Testis (tissue), 3 donors: Measurements from ENCODE around the gene SLC7A6. TPM values are rescaled to one million over a fixed set of nuclear protein-coding genes. Genes with fewer than 3 reads are reported as not detected.

Source experiments
- DNase-seq: peaks from one replicate; pipeline ENCODE4 v3.0.0-alpha.2; 2019
- H3K27ac ChIP-seq, 2 donors: fragments of 200-600 bp; sonication (generic); one replicate each; pipeline ENCODE4 v1.5.1; 2019
- H3K27me3 ChIP-seq: fragments of 200-600 bp; sonication (generic); one replicate; pipeline ENCODE4 v1.5.1; 2019
- H3K36me3 ChIP-seq: fragments of 200-600 bp; sonication (generic); one replicate; pipeline ENCODE4 v1.5.1; 2017; ENCODE audit warnings: low read depth; ENCODE audit errors: missing control alignments
- H3K4me1 ChIP-seq: fragments of 200-600 bp; sonication (generic); one replicate; pipeline ENCODE4 v1.5.1; 2019
- H3K4me3 ChIP-seq, 2 donors: fragments of 200-600 bp; sonication (generic); one replicate each; pipeline ENCODE4 v1.5.1; 2017 to 2019
- H3K9me3 ChIP-seq: fragments of 200-600 bp; sonication (generic); one replicate; pipeline ENCODE4 v1.5.1; 2017
- CTCF ChIP-seq, 3 experiments: fragments of 450-650 bp in 2 of 3; fragments of 200-600 bp in 1 of 3; sonication (generic) in 1 of 3; IDR thresholded peaks; one replicate each; pipeline ENCODE4 v1.5.1; 2016 to 2019; ENCODE audit warnings: antibody characterized with exemption in 3 of 3, mild to moderate bottlenecking in 2 of 3, moderate library complexity in 1 of 3
- POLR2A ChIP-seq: fragments of 450-650 bp; IDR thresholded peaks from one replicate; pipeline ENCODE4 v1.6.1; 2017; ENCODE audit warnings: antibody characterized with exemption, mild to moderate bottlenecking, moderate library complexity
- WGBS, 2 donors: methylation state at CpG; one replicate each; pipeline ENCODE4 v1.1.5; 2018; 5-methylcytosine and 5-hydroxymethylcytosine counted together
- intact Hi-C: fragments of 100-400 bp; cut with DNase I; formaldehyde crosslinking; loops from one replicate; pipeline ENCODE4 v1.15.1; 2023; ENCODE audit warnings: low total_unique reads
- polyA plus RNA-seq: library from polyadenylated mRNA; stranded (reverse); fragments of 350-450 nt; fragmentation: Illumina TruSeq; extraction: RNeasy Lipid Tissue Mini Kit (QIAGEN cat#74804); gene quantifications from one replicate; pipeline ENCODE4 v1.2.3, GENCODE V29; 2014; ENCODE audit warnings: low read depth, low replicate concordance; ENCODE audit not compliant: insufficient read depth
- total RNA-seq, 2 donors: library from RNA; depleted of rRNA; stranded (reverse); fragments of >200 nt; gene quantifications; one replicate each; pipeline ENCODE4 v1.2.3, GENCODE V29; 2016

SLC7A6 gene
- total and polyA plus RNA-seq, 3 donors from 2014 or later = 28.6 to 48.6 (median 42.2) TPM

GRCh38 chr16:68236137-68236825, 28.0 kb upstream of the SLC7A6 start:
- WGBS, 2 donors = 27 to 30% methylated on average over 12 to 35 of the region's 45 CpGs
- intact Hi-C loops = loop anchor here (10.0 kb wide), 1 partner anchor 151 kb away; the partner anchor contains the start of gene NFATC3

GRCh38 chr16:68236826-68237242, 27.5 kb upstream of the SLC7A6 start:
- no peaks in the 10 kb centered on the region for H3K9me3 ChIP-seq
- H3K27me3 ChIP-seq = no peaks in the 10 kb centered on the region
- 14 to 15% methylated on average over 4 to 17 of the region's 21 CpGs for WGBS, 2 donors
- peak overlapping the region in 1 of 2 donors; percentile 85 for H3K27ac ChIP-seq
- peaks cover 13% of the 10 kb centered on the region for H3K4me1 ChIP-seq
- DNase-seq = no peak
- H3K4me3 ChIP-seq = peak overlapping the region; percentile 58 to 66
- no peak for TF ChIP-seq POLR2A
- no peak for TF ChIP-seq CTCF (IDR thresholded peaks at IDR 0.05)
- H3K36me3 ChIP-seq = no peaks in the 10 kb centered on the region
- intact Hi-C loops = loop anchor here (10.0 kb wide), 1 partner anchor 152 kb away; the partner anchor contains the start of gene NFATC3

More at GRCh38 chr16:68236137-68236825, 28.0 kb upstream of the SLC7A6 start:
- Histone ChIP-seq H3K36me3 (no peaks in the 10 kb centered on the region), H3K4me3 (peak overlapping the region; percentile 34 to 58), H3K4me1 (peaks cover 13% of the 10 kb centered on the region), H3K9me3 (no peaks in the 10 kb centered on the region), H3K27me3 (no peaks in the 10 kb centered on the region), H3K27ac (peak overlapping the region in 1 of 2 donors; percentile 85)
- DNase-seq = no peak
- TF ChIP-seq CTCF (IDR thresholded peaks at IDR 0.05) = no peak
- TF ChIP-seq POLR2A = no peak

- no peaks in the 10 kb centered on the region for H3K36me3 ChIP-seq
- peaks cover 13% of the 10 kb centered on the region for H3K4me1 ChIP-seq
- TF ChIP-seq POLR2A = no peak
- peak in 1 of 3 experiments; percentile 17 for TF ChIP-seq CTCF (IDR thresholded peaks at IDR 0.05)
- no peaks in the 10 kb centered on the region for H3K9me3 ChIP-seq
- peak overlapping the region; percentile 33 to 85 for H3K27ac ChIP-seq
- 0 to 1% methylated on average over 24 to 71 of the region's 72 CpGs for WGBS, 2 donors
- peak; percentile 98 for DNase-seq
- peak overlapping the region; percentile 58 to 66 for H3K4me3 ChIP-seq
- H3K27me3 ChIP-seq = no peaks in the 10 kb centered on the region
- intact Hi-C loops = loop anchor here (10.0 kb wide), 1 partner anchor 153 kb away; the partner anchor contains the start of gene NFATC3
Observed at GRCh38 chr16:68237243-68238028, 26.9 kb upstream of the SLC7A6 start.

GRCh38 chr16:68238029-68238345, 26.3 kb upstream of the SLC7A6 start:
- H3K4me3 ChIP-seq = peak overlapping the region; percentile 58 to 66
- DNase-seq = no peak
- H3K27ac ChIP-seq = peak overlapping the region; percentile 33 to 84
- no peaks in the 10 kb centered on the region for H3K9me3 ChIP-seq
- no peaks in the 10 kb centered on the region for H3K36me3 ChIP-seq
- H3K27me3 ChIP-seq = no peaks in the 10 kb centered on the region
- WGBS, 2 donors = 12 to 16% methylated on average over 20 of the region's 20 CpGs
- TF ChIP-seq CTCF (IDR thresholded peaks at IDR 0.05) (no peak), POLR2A (no peak)
- H3K4me1 ChIP-seq = peaks cover 13% of the 10 kb centered on the region
- intact Hi-C loops = loop anchor here (10.0 kb wide), 1 partner anchor 153 kb away; the partner anchor contains the start of gene NFATC3
